GM19035 (cell line): Measurements from ENCODE around the gene P3H4.

Source experiments
- ATAC-seq: cut with Tn5 transposase; IDR thresholded peaks from one replicate; pipeline ENCODE4 v1.9.1; 2021; ENCODE audit not compliant: unreplicated experiment

Gene P3H4

DNA sequence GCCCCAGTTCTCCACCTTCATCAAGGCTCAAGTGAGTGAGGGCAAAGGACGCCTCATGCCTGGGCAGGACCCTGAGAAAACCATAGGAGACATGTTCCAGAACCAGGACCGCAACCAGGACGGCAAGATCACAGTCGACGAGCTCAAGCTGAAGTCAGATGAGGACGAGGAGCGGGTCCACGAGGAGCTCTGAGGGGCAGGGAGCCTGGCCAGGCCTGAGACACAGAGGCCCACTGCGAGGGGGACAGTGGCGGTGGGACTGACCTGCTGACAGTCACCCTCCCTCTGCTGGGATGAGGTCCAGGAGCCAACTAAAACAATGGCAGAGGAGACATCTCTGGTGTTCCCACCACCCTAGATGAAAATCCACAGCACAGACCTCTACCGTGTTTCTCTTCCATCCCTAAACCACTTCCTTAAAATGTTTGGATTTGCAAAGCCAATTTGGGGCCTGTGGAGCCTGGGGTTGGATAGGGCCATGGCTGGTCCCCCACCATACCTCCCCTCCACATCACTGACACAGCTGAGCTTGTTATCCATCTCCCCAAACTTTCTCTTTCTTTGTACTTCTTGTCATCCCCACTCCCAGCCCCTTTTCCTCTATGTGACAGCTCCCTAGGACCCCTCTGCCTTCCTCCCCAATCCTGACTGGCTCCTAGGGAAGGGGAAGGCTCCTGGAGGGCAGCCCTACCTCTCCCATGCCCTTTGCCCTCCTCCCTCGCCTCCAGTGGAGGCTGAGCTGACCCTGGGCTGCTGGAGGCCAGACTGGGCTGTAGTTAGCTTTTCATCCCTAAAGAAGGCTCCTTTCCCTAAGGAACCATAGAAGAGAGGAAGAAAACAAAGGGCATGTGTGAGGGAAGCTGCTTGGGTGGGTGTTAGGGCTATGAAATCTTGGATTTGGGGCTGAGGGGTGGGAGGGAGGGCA lies 10.7 kb upstream of the P3H4 start:
- no peak for ATAC-seq

DNA sequence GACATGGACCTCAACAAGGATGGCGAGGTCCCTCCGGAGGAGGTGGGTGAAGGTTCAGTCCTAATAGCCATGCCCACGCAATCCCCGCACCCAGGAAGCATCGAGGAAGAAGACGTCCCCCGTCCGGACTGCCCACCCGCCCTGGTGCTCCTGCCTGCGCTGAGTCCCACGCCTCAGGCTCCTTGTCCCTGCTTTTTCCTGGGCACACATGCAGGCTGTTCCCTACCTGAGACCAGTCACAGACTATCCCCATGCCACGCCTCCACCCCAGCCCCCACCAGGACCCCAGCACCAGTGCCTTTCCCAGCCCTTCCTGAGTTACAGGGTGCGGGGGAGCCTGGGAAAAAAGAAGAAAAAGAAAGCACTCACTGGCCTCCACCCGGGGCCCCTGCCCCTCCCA lies 10.0 kb upstream of the P3H4 start:
- ATAC-seq: no peak

DNA sequence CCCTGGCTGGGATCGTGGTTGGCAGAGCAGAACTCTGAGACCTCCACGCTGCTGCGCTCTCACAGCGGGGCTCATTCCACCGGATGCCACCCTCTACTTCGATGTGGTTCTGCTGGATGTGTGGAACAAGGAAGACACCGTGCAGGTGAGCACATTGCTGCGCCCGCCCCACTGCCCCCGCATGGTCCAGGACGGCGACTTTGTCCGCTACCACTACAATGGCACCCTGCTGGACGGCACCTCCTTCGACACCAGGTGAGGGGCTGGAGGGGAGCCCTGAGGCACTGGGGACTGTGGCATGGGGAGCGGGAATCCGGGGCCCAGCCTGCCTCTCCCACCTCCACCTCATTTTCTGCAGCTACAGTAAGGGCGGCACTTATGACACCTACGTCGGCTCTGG lies 6.3 kb upstream of the P3H4 start:
- ATAC-seq: no peak

DNA sequence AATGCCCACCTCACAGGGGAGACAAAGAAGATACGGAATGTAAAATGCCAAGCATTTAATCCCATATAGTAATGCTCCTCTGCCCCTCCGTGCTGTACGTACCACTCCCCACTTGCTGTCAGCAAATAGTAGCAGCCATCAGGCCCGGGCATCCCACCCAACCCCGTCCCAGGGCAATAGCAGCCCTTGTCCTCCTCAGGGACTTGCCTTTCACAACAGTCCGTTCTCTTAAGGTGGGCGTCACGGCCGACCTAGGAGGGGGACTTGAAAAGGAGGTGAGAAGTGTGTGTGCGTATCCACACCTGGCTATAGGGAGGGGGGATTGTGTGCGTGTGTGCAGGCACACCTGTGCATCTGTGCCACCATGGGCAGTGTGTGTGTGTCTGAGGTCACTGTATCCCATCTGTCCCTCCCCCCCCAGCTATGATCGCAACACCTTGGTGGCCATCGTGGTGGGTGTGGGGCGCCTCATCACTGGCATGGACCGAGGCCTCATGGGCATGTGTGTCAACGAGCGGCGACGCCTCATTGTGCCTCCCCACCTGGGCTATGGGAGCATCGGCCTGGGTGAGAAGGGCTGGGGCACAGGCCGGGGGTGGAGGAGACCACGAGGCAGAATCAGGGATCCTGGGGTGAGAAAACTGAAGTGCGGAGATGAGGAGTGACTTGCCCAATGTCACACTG lies 5.0 kb upstream of the P3H4 start:
- no peak for ATAC-seq

DNA sequence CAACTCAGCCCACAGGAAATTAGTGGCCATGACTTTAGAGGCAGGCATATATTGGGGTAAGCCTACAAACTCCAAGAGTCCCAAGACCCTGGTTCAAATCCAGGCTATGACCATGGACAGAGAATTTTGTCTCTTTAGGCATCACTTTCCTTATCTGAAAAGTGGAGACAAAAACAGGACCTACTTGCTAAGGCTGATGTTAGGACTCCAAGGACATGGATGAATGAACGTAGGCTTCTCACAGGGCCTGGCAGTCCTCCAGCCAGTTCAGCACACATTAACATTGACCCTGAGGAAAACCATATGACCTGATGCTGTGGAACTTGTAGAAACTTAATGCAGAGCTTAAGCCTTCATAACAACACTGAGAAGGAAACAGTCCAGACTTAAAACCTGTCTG lies 2.4 kb upstream of the P3H4 start:
- no peak for ATAC-seq

DNA sequence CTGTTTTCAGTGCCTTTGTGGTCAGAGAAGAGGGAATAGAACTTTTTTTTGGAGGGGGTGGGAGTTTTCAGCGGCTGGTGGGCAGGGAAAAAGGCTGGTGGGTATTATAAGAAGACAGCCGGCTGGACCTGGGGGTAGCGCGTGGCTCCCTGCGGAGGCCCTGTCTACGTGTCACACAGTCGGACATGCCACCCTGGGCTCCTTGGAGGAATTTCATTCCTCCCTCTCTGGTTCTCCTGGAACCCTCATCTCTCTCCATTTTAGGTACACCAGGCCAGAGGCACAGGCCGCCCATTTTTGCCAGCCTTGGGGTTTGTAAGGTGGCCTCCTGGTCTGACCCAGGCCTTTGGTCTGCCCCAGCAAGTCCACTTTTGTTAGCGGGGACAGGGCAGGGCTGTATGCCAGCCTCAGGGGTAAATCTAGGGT lies 2.0 kb upstream of the P3H4 start:
- ATAC-seq: no peak

DNA sequence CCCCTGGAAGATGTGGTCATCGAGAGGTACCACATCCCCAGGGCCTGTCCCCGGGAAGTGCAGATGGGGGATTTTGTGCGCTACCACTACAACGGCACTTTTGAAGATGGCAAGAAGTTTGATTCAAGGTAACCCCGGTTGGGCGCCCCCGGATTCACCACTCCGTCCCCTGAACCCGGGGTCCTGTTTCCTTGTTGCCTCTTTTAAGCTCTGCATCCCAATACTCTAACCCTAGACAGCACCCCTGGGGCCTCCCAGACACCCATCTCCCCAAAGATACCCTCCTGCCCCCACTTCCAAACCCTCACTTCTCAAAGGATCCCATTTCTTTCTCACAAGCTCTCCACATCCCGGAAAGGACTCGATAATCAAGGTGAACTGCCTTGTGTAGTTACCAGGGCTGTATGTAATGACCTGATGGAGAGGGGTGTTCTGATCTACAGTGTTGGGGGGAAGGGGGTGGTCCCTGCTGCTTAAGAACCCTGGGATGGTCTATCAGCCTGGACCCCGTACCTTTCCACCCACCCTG lies 1.5 kb upstream of the P3H4 start:
- no peak for ATAC-seq

DNA sequence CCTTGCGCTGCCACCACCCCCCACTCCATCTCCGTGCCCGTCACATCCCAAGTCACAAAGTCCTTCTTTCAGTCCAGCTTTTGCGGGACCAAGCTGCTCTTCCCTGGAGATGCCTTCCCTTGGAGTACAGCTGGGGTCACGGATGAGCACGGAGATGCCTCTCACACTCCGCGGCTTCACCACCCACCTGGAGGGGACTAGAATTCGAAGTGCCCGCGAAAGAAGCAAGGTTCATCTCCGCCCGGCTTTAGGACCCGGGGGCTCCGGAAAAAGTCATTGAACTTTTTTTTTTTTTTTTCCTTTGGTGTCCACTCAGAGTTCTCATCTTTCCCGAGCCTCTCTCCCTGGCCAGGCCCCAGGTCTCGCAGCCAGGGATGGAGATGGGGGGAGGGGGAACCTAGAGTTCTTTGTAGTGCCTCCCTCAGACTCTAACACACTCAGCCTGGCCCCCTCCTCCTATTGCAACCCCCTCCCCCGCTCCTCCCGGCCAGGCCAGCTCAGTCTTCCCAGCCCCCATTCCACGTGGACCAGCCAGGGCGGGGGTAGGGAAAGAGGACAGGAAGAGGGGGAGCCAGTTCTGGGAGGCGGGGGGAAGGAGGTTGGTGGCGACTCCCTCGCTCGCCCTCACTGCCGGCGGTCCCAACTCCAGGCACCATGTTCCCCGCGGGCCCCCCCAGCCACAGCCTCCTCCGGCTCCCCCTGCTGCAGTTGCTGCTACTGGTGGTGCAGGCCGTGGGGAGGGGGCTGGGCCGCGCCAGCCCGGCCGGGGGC lies 817 bp upstream of the P3H4 start, which contains the start of gene FKBP10:
FKBP10 (plus strand) TSS at position 624 of the 771 bp plus-strand sequence; CDS start at position 655, 31 bp downstream.
- no peak for ATAC-seq

DNA sequence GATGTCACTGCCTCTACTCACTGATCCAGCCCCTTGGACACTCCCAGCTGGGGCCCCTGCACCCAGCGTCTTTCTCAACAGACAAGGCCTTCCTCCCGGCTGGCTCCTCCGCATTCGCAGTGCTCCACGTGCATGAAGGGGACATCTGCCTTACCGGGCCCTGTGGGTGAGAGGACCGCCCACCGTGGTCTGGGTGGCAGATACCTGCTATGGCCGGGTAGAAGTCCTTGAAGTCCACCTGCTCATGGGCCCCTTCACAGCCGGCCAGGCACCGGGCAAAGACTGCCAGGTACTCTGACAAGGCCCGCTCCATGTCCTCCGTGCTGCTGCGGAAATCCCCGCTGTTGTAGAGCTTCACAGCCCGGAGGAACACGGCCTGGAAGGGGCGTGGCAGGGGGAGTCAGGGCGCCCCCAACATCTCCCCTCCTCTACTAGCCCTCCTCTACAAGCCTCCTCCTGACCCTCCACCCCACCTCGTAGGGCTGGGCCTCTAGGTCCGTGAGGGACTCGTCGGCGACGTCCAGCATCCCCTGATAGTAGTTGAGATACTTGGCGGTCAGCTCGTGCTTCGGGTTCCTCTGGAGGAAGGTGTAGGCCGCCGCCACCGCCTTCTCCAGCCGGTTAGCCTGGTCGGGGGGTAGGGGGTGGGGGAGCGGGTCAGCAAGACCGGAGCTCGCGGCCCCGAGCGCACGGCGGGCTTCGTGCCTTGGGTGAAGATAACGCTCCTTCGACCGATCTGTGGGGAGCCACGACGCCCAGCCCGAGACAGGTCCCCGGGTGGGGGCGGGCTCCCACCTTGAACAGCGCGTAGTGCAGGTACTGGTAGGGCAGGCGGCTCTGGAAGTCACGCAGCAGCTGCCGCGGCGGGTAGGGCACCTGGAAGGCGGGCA lies 845 bp downstream of the P3H4 start:
- ATAC-seq: peak; percentile 12

DNA sequence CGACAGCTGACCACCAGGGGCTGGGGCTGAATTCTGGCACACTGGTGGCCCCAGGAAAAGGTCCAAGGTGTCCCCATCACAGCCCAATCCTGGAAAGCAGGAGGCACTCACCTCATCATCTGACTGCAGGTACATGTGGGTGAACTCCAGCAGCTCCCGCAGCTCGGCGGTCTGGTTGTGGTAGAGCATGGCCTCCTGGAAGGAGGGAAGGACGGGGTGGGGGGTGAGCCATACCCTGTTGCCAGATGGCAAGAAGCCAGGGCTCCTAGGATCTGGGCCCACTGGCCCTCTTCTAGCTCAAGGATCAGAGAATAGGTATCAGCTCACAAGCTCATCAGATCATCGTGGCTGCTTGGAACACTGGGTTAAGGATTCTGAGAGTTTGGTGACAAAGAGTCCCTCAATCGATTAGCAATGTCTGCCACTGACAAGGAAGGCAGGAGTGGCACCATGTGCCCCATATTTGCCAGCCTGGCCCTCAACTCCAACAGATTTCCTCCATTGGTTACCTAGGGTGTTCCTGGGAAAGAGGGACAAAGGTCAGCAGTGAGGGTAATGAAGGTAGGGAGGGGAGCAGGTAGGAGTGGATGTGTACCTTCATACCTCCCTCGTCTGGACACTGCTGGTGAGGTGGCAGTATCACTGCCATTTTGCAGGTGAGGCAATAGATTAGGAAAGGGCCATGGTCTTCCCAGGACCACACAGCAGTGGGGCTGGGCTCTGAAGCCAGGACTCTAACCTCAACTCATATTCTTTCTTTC lies 4.9 kb downstream of the P3H4 start:
- ATAC-seq: no peak

DNA sequence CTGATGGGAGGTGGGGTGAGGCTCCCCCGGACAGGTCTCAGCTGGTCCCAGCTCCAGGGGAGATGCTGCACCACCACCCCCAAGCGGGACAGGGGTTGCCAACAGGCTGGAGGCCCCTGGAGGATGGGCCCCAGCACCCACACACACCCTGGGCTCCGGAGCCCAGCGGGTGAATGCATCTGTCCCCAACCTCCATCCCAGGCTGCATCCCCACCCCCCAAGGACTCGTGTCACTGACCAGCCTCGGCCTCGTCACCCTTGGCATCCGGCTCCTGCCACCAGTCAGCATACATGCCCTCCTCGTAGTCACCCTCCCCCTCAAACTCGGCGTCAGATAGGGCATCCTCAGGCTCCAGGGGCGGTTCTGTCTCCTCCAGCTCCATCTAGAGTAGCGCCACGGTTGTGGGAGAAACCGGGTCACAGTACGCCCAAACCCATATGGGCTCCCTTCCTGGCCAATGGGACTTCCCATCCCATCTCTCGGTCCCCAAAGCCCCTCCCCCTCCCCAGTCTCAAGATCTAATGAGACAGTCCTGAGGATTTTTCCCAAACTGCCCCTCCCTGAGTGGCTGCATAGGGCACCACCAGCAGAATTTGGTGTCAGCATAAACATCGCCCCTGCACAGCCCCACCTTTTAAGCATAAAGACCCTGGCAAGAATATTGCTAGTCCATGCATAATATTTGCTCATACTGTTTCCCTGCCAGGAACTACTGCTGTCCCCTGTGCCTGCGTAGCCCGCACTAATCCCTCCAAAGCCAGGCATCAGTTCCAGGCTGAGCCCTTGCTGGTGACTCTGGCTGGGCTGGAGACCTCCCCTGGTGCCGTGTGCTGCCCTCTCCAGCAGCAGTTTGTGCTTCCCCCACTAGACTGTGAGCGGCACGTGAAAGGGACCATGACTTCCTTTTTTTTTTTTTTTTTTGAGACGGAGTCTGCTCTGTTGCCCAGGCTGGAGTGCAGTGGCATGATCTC lies 8.4 kb downstream of the P3H4 start:
- ATAC-seq: no peak

DNA sequence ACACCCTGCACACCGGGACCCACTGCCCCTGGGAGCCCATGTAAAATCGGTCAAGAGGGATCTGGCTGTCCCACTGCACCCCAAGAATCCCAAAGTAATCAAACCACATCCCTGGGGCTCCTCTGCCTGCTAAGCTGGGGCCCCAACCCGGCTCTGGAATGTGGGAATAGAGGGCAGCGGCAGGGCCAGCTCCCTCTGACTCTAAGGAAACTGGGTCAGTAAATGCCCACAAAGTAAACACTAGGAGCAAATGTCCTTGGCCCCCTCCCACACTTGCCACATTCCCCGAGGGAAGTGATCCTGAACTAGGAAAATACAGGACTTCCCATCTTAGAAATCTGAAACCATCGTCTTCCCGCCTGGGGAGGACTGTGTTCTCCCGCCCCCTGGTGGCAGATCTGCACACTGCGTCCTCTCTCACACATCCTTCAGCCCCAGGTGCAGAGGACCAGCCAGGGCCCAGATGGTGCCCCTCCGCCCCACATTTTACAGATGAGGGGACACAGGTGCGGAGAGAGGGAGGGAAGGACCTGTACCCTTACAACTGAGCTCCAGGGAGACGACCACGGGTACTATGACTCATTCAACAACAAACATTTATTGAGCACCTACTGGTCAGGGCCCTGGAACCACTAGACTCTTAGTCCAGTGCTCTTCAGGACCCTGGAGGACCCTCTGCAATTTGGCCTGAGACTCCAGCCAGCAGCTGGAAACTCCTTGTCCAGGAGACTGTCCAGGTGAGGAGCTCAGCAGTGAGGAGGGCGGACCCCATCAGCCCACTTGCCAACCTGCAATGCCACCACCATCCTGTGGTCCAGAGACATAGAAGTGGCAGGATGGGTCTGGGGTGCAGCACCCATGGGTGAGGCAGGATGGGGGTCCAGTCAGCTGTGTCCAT lies 10.1 kb downstream of the P3H4 start:
- no peak for ATAC-seq

DNA sequence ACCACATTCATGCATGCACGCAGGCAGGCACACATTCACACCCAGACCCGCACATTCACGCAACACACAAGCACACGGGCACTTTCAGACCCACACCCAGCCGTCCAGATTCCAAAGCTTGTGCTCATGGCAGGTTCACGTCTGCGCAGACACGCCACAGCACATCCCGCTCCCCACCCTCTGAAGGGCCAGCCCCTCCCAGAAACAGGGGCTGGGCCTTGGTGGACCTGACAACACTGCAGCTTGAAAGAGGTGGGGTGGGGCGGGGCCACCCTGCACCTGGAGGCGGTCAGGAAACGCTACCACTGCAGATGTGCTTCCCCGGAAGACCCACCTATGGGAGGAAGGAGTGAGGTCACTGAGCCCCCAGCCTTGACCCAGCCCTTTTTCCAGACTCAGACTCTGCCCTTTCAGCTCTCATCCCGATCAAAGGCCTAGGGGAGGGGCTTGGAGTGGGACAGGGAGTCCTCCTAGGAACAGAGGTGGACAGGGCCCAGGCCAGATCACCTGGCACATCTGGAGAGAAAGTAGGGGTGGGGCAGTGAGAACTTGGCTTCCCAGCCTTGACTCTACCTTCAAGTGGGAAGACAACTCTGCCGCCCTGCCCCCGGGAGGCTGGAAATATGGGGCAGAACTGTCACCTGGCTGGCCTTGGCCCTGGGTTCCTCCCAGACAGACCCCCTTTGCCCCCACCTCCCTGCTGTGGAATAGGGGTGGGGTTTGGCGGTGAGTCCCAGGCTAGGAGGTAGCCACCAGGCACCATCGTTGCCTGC lies 11.0 kb downstream of the P3H4 start:
- ATAC-seq: no peak

DNA sequence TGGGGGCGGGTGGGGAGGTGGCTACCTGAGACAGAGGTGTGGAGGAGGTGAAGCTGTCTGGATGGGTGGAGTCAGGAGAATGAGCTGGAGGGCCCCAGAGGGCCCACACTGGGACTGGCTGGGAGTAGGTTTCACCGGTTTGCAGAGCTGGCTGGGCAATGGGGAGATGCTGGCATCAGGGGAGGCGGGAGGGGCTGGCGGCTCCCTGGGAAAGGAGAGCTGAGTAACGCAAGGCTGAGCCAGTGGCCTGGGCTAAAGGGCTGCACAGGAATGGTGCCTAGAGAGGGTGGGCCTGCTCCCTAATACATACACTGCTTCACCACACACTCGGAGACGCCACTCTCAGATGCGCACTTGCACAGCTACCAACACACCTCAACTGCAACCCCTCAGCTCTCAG lies 12.4 kb downstream of the P3H4 start:
- no peak for ATAC-seq

DNA sequence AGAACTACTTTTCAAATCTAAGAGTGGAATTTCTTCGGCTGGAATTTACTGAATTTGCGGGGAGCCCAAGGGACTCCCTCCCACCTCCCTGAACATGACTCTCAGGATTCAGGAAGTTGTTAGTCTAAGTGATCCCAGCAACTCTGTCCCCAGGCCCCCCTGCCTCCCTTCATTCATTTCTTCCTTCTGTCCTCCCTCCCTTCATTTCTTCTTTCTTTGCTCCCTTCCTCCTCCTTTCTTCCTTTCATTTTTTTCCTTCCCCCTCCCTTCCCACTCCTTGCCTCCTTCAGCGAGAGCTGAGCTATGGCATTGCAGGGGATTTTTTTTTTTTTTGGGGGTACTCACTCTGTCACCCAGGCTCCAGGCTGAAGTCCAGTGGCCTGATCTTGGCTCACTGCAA lies 14.4 kb downstream of the P3H4 start:
- no peak for ATAC-seq

DNA sequence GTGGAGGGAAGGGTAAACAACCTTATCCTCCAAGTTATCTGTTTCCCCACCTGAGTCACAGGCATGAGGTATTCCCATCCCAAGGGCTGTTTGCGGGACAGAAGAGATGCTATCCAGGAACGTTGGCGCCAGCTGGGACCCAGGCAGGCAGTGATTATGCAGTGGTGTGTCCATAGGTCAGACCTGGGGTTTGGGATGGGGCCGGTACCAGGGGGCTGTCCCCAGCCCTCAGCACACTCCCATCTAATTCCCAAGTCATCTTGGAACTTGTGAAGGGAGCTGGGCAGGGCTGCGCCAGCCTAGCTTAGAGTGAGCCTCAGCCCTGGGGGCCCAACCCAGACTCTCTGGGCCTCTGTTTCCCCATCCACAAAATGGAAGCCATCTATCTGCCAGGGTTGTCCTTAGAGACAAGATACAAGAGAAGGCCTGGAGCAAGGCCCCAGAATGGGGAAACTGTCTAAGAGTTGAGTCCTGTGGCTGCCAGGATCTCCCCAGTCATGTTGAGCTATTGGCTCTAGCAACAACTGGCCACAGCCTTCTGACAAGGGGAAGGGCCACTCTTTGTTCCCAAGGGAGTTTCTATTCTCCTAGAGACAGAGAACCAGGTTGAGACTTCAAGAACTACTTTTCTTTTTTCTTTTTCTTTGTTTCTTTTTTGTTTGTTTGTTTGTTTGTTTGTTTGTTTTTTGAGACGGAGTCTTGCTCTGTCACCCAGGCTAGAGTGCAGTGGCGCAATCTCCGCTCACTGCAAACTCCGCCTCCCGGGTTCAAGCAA lies 15.4 kb downstream of the P3H4 start:
- ATAC-seq: no peak
